ENCODE results near the gene NELFB. TPM values are rescaled to one million over a fixed set of nuclear protein-coding genes. Genes with fewer than 3 reads are reported as not detected.
"Not testable (repeated sequence)": the region's sequence is repeated elsewhere in the genome, so short reads cannot be mapped to it uniquely, and the experiment has no call there.

NELFB gene
- total RNA-seq, 1 donor from 2014 or later: 45.2 TPM

DNA sequence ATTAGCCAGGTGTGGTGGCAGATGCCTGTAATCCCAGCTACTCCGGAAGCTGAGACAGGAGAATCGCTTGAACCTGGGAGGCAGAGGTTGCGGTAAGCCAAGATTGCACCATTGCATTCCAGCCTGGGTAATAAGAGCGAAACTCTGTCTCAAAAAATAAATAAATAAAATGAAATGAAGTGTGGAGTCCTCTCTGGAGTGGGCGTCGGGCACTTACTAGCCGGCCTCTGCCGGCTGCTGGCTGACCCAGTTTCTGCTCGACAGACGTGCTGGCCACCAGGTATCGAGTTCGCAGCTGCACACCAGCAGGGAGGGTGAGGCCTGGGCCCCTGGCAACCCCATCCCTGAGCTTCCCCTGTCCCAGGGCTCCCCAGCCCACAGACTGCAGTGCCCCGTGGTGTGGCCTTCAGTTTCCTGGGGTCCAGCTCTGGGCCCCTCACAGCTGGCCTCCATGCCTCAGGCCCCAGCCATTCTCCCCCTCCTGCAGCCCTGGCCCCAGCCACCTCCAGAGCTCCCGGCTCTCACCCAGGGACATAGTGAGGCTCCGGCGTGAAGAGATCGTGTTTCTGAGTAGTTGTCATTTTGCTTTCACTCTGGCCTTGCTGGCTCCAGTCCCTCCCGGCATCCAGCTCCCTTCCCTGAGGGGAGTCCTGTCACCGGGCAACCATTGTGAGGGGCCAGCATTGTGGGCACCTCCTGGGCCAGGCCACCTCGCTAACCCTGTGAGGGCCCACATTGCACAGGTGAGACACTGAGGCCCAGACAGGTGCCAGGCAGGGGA is 7.8 kb upstream of the NELFB start:
- DNase-seq (ENCODE audit: low spot score): no peak

DNA sequence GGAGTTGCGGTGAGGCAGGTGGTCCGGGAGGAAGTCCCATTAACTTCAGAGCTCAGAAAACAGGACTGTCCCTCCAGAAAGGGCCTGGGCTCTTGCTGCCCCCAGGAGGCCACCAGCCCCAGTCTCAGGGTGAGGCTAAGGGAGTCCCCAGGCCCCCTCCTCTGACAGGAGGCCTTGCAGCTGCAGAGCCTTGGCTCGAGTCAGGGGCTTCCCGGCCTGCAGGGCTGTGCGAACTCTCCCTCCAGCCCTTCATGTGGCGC is 7.3 kb upstream of the NELFB start:
- DNase-seq (ENCODE audit: low spot score): no peak

DNA sequence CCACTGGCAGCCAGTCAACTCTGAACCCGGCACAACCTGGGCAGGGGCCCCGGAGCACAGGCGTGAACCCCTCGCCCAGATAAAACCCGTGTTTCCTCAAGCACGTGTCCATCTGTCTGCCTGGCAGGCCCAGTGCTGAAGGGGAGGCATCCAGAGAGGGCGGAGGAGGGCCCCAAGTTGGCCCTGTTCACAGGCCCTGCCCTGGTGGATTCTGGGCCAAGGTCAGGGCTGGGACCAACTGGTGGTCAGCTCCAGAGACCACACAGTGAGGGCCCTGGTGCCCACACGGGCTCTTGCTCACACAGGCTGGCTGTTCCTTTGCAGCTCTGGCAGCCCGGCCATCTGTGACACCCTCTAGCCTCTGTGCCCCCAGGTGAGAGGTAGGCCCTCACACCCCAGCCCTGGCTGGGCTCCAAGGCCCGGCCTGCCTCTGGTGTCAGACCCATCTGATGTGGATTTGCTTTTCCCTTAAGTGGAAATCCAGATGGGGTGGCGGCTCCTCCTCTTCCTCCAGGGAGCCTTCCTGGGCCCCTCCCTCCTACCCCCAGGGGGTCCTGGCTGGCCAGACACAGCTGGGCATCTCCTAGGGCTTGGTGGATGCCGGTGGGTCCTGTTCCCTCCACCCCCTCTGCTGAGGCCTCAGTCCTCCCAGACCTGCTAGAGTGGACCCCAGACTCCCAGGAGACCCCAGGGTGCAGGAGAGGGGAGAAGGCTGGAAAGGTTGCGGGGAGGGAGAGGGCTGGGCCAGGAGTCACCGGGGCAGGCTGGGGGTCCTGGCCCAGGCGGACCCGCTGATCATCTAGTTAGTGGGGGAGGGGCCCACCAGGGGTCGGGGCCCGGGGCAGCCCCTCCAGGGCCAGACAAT is 4.6 kb upstream of the NELFB start:
- DNase-seq (ENCODE audit: low spot score): no peak

DNA sequence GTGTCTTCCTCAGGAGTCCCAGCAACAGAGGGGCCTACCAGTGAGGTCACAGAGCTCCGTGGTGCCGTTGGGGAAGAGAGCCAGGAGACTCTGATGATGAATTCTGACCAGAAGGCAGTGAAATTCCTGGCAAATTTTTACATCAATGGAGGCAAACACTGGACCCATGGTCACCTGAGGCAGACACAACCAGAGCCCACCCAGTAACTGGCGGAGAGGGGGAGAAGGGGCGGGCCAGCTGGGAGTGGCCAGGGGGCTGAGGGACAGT is 4.0 kb upstream of the NELFB start, which contains the start of gene STPG3:
Gene STPG3 (plus strand): TSS at position 93 of the 268 bp plus-strand sequence. CDS start 1 bp downstream, at position 94.
- no peak for DNase-seq (ENCODE audit: low spot score)

DNA sequence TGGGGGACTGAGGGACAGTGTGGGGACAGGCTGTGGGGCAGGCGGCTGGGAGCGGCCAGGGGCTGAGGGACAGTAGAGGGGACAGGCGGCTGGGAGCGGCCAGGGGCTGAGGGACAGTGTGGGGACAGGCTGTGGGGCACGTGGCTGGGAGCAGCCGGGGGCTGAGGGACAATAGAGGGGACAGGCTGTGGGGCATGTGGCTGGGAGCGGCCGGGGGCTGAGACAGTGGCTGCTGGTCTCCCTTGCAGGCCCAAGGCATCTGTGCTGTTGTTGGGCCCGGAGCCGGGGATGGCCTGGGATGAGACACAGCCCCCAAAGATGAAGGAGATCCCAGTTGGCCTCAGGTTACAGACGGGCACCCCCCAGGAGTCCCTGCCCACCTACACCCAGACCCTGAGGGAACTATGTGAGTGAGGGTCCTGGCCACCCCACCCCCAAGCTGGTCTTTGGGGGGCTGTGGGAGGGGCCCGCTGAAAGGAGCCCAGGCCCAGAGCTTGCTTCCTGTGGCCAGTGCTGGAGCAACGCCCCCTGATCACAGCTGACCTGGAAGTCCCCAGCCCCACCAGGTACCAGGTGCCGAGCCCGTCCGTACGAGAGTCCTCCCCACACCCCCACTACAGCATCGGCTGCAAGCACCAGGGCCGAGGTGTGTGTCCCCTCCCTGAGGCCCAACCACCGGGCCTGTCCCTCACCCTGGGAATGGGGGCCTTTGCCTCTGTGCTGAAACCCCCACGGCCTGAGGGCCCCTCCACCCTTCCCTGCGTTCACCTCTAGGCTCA is 3.4 kb upstream of the NELFB start:
- no peak for DNase-seq (ENCODE audit: low spot score)

DNA sequence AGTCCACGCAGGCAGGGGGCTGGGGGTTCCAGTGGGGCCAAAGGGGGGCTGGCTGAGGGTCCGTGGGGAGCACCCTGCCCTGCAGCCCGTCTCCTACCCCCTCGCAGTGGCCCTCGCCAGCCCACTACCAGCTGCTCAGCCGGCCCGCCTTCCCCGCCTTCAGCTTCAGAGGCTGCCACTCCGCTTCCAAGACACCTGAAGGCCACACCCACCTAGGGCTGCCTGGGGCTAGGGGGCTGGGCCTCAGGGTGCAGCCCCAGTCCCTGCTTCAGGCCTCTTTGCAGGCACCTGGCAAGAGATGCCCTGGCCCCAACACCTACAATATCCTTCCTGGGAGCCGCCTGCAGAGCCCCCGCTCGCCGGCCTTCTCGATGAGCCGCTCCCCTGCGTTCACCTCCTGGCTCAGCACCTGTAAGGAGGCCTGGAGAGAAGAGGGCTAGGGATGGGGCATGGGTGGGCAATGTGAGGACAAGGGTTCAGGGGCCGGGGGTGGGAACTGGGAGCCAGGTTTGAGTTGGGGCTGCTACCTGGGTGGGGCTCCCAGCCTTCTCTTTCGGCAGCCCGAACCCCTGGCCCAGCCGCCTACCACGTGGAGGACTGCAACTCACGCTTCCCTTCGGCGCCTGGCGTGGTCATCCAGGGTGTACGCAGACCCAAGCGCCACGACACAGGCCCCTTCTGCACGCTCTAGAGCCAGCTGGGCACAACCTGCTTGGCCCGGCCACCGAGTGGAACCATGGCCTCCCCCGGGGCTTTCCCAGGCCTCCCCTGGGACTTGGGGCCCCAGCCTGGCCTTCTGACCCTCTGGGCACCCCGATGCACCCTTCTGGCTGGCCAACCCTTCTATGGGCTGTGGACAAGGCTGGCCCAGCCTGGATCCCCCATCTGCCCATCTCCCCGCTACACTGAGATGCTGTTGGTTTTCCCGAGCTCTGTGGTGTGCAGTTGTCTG is 2.3 kb upstream of the NELFB start:
- no peak for DNase-seq (ENCODE audit: low spot score)

DNA sequence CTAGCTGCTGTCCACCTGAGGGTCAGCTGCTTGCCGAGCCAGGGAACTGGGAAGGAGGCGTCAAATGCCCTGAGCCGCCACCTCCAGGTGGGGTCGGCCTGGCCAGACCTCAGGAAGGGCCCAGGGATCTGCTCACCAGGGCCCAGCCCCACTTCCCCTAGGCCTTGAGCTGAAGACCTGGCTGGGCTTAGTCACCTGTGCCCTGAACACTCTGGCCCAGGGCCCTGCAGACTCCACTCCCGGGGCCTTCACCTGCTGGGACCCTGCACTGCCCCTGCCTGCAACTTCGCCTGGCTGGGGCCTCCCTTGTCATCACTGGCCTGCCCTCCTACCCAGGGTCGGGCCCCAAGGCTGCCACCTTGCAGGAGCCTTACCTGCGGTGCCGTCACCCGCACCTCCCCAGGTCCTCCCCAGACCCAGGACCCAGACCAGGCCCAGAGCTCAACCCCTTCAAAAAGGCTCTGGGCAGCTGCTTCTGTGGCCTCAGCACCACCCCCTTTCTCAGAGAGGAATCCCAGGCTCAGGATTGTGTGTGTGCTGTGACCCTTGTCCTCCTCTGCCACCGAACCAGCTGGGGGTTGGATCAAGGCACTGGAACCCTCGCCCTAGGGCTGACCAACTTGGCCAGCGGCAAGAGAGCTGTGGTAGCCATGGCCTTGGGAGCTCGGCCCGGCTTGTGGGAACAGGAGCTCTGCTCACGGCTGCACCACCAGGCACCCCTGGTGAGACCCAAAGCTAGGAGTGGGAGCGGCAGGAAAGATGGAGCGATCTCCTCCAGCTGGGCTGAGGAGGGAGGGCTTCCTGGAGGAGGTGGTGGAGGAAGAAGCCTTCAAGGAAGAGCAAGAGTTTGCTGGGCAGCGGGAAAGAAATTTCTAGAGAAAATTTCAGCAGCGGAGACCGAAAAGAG is 1.2 kb upstream of the NELFB start:
- DNase-seq (ENCODE audit: low spot score): no peak

DNA sequence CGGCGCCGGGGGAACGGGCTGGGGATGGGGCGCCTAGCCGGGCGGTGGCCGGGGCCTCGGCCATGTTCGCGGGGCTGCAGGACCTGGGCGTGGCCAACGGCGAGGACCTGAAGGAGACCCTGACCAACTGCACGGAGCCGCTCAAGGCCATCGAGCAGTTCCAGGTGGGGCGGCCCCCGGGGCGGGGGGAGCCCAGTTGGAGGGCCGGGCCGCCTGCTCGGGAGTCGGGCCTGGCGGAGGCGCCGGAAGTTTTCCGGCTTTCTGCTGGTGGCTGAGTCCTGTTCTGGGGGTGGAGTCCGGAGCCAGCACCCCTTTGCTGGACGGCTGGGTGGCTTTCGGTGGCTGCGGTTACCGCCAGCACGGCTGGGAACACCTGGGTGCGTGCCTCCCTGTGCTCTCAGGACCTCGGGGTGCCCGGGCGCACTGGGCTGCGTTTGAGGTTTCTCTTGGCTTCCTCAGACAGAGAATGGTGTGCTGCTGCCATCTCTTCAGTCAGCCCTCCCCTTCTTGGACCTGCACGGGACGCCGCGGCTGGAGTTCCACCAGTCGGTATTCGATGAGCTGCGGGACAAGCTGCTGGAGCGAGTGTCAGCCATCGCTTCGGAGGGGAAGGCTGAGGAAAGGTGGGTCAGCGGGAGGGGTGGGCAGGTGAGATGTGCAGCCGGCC is 454 bp downstream of the NELFB start:
- no peak for DNase-seq (ENCODE audit: low spot score)

DNA sequence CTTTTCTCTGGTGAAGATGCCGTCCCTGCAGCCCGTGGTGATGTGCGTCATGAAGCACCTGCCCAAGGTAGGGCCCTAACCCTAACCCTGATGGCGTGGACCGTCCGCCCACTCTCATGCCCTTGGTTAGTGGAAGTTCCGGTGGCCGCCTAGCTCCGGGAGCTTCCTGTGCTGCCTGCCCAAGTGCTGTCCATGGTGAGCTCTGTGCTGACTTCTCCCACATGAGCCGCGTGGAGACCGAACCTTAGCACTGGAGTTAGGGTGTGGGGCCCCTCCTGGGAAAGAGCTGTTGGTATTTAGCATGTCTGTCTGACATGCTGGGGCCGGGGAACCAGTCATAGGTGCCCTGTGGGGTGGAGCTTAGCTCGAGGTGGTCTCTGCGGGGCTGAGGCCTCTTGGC is 1.2 kb downstream of the NELFB start:
- no peak for DNase-seq (ENCODE audit: low spot score)

DNA sequence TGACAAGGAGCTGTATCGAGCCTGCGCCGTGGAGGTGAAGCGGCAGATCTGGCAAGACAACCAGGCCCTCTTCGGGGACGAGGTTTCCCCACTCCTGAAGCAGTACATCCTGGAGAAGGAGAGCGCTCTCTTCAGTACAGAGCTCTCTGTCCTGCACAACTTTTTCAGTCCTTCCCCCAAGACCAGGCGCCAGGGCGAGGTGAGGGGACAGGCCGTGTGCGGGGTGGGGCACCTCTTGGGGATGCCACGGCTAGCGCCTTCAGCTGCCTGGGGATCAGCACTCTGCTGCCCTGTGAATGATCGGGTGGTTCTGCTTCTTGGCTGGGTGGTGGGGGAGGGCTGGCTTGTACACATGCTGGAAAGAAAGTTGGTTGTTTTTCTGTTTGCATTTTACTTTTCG is 1.7 kb downstream of the NELFB start:
- DNase-seq (ENCODE audit: low spot score): no peak

DNA sequence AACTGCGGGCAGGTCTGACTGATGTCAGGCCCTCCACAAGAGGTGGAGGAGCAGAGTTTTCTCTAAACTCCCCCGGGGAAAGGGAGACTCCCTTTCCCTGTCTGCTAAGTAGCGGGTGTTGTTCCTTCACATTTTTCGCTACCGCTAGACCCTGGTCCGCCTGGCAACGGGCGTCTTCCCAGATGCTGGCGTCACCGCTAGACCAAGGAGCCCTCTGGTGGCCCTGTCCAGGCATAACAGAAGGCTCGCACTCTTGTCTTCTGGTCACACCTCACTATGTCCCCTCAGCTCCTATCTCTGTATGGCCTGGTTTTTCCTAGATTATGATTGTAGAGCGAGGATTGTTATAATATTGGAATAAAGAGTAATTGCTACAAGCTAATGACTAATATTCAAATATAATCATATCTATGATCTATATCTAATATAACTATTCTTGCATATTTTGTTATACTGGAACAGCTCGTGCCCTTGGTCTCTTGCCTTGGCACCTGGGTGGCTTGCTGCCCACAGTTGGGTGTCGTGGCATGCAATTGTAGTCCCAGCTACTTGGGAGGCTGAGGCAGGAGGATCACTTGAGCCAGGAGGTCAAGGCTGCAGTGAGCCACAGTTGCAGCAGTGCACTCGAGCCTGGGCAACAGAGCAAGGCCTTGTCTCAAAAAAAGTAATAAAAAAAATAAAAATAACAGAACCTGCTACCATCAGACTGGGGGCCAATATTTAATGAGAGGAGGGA is 7.2 kb downstream of the NELFB start:
- DNase-seq (ENCODE audit: low spot score): not testable (repeated sequence)

DNA sequence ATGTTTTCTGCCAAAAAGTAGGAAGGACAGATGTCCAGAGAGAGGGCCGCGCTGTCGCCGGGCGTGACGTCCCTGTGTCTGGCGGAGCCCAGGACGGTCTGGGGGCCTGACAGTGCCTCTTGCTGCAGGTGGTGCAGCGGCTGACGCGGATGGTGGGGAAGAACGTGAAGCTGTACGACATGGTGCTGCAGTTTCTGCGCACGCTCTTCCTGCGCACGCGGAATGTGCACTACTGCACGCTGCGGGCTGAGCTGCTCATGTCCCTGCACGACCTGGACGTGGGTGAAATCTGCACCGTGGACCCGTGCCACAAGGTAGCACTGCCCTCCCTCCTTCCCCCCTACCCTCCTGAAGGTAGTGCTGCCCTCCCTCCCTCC is 7.8 kb downstream of the NELFB start:
- no peak for DNase-seq (ENCODE audit: low spot score)

DNA sequence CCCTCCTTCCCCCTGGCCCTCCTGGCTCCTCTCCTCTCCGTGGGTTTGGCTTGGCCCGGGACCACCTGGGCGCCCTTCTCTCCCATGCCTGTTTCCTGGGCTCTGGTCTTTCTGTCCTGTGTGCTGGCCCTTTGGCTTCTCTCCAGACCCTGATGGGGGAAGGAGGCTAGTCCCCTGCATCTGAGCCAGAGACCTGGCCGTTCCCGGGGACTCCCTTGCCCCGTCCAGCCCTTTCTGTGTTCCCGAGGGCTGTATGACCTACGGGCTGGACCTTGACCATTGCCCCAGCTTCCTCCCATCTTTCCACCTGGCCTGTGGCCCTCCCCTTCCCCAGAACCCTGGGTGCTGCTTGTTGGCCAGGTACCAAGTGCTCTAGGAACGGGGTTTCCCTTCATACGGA is 8.4 kb downstream of the NELFB start:
- DNase-seq (ENCODE audit: low spot score): no peak

DNA sequence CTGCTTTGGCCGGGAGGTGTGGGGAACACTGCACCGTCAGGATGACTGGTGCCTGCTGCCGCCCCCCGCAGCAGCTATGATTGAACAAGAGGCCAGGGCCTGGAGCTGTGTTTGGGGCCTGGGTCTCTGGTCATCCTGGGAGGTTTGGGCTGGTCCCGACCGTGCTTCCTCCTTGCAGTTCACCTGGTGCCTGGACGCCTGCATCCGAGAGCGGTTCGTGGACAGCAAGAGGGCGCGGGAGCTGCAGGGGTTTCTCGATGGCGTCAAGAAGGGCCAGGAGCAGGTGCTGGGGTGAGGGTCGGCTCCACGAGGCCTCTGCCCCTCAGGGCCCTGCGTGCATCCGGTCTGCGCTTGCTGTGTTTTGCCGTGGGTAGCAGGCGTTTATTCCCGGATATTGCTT is 8.9 kb downstream of the NELFB start:
- no peak for DNase-seq (ENCODE audit: low spot score)

DNA sequence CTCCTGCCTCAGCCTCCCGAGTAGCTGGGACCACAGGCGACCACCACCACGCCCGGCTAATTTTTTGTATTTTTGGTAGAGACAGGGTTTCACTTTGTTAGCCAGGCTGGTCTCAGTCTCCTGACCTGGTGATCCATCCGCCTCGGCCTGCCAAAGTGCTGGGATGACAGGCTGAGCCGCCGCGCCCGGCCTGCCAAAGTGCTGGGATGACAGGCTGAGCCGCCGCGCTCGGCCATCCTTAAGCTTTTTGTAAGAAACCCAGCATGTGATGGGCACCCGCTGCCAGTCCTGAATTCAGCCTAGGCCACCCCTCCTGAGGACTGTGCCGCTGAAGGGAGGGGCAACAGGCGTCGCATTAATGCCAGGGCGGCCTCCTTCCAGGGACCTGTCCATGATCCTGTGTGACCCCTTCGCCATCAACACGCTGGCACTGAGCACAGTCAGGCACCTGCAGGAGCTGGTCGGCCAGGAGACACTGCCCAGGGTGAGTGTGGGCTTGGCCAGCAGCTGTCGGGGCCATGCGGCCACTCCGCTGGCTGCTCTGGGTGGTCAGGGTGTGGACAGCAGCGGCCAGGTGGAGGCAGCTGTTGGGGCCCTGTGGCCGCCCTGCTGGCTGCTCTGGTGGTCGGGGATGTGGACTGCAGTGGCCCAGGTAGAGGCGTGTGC is 10.5 kb downstream of the NELFB start:
- no peak for DNase-seq (ENCODE audit: low spot score)

DNA sequence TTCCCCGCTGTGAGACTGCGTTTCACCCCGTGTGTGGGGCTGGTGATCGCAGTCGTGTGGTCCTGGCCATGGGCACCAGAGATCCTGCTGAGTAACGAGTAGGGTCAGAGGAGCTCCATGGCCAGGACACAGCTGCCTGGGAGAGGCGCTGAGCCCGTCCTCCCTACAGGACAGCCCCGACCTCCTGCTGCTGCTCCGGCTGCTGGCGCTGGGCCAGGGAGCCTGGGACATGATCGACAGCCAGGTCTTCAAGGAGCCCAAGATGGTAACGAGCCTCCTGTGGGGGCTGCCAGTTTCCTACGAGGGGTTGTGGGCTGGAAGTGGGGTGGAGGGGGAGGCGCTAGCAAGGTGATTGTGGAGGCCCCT is 11.0 kb downstream of the NELFB start:
- no peak for DNase-seq (ENCODE audit: low spot score)

DNA sequence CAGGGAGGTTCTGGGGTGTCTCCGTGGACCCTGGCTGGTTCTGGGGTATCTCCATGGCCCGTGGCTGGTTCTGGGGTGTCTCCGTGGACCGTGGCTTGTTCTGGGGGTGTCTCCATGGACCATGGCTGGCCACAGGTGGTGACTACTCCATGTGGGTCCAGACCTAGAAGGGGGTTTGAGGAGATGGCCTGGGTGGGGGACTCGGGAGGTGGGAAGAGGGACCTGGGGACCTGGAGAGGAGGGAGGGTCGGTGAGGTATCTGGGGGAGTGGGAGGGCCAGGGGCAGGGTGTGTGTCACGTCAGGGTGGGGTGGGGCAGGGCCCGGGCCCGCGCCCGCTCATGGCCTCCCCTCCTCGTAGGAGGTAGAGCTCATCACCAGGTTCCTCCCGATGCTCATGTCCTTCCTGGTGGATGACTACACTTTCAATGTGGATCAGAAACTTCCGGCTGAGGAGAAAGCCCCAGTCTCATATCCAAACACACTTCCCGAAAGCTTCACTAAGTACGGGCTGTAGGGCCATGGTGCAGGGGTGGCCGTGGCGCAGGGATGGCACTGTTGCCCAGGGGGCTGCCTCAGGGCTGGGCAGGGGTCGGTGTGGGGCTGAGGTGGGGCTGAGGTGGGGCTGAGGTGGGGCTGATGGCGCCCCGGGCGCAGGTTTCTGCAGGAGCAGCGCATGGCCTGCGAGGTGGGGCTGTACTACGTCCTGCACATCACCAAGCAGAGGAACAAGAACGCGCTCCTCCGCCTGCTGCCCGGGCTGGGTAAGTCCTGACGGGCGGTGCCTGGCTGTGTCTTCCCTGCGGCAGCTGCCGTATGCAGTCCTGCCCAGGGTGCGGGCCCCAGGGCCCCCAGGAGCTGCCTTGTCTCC is 11.7 kb downstream of the NELFB start:
- DNase-seq (ENCODE audit: low spot score): no peak

DNA sequence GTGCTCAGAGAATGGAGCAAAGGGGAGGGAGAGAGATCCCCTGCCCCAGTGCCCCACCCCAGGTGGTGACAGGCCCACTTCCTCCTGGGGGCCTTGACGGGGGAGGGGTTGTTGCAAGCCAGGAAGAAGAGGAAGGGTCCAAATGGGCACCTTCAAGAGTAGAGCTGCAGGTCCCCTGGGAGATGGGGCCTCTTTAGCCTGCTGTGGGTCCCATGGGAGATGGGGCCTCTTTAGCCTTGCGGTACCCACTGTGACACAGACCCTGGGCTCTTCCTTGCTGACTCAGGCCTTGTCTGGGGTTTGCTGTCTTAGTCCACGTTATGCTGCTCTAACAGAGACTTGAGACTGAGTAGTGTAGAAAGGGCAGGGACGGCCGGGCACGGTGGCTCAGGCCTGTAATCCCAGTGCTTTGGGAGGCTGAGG is 12.8 kb downstream of the NELFB start:
- DNase-seq (ENCODE audit: low spot score): no peak
